ENCODE measurements around the gene RNF207.

DNA sequence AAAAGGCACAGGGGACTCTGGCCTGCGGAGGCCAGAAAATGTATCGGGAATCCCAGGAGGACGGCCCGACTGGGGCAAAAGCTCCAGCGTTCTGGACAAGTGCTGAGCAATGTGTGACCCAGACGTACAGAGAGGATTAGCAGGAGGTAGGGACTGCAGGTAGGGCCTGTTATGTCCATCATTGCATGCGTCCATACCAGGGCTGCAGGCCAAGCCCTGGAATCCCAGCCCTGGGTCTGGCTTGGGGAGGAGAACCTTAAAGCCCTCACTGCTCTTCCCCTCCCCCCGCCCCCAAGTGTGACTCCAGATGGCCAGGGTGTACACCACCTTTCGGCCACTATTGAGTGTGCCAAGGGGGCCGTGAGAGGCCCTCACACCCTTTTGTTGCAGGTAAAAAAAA is 2.0 kb downstream of the RNF207 start:
- TF ChIP-seq, protein P1, sequence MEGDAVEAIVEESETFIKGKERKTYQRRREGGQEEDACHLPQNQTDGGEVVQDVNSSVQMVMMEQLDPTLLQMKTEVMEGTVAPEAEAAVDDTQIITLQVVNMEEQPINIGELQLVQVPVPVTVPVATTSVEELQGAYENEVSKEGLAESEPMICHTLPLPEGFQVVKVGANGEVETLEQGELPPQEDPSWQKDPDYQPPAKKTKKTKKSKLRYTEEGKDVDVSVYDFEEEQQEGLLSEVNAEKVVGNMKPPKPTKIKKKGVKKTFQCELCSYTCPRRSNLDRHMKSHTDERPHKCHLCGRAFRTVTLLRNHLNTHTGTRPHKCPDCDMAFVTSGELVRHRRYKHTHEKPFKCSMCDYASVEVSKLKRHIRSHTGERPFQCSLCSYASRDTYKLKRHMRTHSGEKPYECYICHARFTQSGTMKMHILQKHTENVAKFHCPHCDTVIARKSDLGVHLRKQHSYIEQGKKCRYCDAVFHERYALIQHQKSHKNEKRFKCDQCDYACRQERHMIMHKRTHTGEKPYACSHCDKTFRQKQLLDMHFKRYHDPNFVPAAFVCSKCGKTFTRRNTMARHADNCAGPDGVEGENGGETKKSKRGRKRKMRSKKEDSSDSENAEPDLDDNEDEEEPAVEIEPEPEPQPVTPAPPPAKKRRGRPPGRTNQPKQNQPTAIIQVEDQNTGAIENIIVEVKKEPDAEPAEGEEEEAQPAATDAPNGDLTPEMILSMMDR (IDR thresholded peaks at IDR 0.05), result no peak
- no peak for TF ChIP-seq POLR2A (IDR thresholded peaks at IDR 0.05)
